GM19025 (cell line): Measurements from ENCODE around the gene DAPL1.

Experiments used
- ATAC-seq: cut with Tn5 transposase; IDR thresholded peaks from one replicate; pipeline ENCODE4 v1.9.1; 2021; ENCODE audit warnings: mild to moderate bottlenecking, low read depth, moderate library complexity; ENCODE audit not compliant: unreplicated experiment

The DAPL1 gene

DNA sequence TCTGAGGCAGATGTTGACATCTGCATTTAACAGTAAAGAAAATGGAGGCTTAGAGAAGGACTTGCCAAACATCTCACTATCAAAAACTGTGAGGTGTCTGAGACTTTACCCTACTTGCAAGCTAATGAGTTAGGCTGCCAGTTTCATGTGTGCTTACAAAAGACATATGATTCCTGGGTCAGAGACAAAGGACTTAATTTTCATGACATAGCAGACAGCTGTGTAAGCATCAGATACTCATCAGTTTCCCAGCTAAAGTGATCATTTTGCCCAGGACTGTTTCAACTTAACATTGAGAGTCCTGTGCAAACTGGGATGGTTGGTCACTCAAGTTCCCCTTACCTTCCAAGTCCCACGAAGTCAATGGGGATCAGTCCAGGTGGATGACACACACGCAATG is 18.9 kb upstream of the DAPL1 start:
- ATAC-seq, result no peak

DNA sequence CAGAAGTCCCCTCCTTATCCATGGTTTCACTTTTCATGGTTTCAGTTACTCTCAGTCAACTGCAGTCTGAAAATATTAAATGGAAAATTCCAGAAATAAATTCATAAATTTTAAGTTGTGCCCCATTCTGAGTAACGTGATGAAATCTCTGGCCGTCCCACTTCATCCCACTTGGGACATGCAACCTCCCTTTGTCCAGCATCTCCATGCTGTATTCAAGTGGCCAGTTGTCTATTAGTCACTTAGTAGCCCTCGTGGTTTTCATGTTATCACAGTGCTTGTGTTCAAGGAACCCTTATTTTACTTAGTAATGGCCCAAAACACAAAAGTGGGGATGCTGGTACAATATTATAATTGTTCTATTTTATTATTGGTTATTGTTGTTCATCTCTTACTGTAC is 18.0 kb upstream of the DAPL1 start:
- ATAC-seq, result no peak

DNA sequence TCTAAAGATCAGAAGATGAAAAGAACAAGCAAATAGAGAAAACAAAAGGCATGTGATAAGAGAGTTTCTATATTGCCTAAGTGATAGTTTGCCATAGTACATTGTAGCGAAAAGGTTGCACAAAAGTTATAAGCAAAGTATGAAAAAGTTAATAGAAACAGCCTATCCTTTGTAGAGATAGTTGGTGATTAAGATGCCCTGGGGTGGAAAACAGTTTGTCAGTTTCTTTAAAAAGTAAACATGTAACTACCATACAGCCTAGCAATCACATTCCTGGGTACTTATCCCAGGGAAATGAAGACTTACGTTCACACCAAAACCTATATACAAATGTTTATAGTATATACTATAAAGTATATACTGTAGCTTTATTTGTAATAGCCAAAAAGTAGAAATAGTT is 16.9 kb upstream of the DAPL1 start:
- no peak for ATAC-seq

DNA sequence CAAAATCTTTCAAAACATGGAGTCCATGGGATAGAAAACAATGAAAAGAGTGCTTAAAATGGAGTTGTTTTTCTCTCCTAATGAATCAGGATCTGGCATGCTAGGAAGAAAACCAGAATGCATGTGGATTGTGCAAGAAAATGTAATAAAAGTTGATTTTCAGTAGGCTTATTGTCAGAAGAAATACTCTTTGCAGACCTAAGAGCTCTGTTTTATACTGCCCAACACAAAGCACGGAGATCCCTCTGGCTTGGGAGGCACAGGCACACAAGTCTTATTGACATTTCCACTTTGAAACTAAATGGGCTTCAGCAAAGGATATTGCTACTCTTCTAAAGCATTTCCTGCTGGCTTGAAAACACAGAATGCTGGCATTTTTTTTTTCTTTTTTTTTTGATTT is 15.5 kb upstream of the DAPL1 start:
- ATAC-seq, result no peak

DNA sequence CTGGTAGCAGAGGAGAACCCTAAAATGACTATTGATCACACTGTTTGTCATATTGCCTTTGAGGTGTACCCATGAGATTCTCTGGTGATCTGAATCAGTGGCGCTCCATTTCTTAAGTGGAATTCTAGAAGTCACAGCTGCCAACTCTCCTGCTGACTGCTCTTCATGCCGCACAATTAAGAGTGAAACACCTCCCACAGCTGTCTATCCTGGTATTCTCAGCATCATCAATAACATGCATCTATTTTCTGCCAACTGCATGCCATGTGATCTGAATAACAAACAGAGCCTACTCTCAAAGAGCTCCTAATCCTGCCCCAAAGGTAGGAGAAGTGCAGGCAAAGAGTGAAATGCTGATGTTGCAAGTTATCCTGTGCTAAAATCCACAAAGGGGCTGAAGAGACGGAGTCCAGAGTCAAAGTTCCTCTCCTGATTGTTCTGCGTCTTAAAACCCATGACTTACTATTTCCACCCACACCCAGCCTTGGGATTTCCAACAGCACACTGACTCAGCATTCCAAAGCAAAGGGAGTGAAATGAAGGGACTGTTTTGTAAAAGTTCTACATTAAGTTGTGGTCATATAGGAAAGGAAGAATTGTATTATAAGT is 13.7 kb upstream of the DAPL1 start:
- ATAC-seq, result no peak

DNA sequence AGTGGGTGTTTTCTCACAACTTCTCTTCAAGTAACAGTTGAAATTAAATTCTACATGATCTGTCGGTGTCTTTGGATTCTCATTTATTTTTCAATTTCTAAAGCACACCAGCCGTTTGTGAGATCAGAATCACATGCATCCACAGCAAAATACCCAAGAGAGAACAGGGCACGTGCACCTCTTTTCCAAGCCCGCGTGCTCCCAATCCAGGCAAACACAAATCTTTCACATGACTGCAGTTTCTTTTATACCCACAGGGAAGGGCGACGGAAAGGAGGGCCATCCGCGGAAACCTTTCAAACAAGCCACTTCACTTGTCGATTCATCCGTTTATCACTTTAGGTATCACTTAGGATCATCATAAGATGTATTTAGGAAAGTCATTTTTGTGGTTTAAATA is 13.0 kb upstream of the DAPL1 start:
- ATAC-seq, result no peak

DNA sequence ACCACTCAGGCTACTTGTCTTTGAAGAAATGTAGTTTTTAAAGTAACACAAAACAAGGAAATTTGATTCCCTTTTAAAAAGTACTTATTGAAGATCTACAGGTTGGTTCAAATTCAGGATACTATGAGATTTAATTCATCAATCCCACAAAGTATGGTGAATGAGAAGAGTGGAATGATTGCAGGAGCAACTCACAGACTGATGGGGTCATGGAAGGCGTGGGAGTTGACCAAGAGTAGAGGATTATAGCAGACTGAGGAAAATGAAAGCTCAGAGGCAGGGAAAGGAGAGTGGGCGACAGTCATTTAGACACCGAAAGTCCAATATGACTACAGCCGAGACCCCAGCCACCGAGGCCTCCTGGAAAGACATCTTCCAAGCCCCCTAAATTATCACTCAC is 12.5 kb upstream of the DAPL1 start:
- ATAC-seq, result no peak

DNA sequence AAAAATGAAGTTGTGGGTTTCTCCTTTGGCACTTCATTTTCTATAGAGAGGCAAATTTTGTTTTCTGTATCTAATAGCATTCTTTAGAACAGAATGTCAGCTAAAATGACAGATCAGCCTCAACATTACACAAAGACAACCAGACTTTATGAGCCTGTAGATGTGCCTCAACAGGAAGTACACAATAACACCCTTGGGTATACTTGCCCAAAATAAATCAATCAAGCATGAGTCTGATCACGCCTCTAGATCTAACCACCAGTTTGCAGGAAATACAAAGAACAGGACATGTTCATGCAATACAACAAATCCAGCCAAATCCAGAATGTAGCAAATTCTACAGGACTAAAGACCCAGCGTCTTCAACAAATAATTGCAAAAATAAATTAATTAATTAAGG is 11.2 kb upstream of the DAPL1 start:
- ATAC-seq, result no peak

DNA sequence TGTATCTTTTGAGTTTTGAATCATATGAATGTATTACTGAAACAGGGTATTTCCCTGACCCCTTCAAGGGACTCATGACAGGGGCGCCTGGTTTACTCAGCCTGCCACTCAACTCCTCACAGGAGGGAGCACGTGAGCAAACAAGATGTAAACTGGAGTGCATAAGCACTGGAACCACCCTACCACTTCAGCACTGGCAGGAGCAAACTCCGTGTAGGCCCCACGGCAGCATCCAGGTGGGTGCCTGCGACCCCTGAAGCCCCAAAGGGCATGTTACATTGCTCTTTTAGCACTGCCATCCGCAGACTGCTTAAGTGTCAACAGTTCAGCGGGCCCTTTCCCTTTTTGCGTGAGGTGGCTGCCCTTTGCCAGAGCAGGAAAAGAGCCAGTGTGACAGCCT is 8.2 kb upstream of the DAPL1 start:
- ATAC-seq, result no peak

DNA sequence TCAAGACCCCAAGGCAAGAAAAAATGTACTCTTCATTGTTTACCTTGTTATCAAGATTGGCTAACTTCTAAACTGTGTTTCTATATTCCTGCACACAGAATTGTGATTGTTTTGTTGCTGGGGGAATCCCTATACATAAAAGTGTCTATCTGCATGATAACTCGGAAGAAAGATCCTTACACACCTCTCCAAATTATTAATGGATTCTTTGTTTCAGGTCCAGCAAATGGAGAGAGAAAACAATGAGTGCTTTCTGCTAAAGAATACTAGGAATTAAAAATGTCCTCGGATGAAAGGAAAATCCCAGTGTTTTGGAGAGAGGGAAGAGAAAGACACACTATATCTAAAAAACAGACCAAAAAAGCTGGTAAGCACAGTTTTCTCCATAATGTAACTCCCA is 6.2 kb upstream of the DAPL1 start:
- no peak for ATAC-seq

DNA sequence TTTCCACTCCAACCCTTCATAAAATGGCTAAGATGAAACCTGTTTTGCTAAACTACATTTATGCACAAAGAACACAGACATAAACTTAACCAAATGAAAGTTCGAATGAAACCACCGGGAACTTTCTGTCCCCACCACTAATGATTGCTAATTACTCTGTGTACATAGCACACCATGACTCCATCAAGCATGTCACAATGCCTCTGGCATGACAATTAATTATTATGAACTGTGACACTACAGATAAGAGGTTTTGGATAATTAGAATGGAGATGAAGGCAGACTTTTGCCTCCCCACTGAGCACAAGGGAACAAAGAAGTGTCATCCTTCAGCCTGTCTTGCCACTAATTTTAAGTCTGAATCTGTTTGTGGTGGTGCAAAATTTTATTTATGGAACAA is 1.5 kb downstream of the DAPL1 start:
- no peak for ATAC-seq

DNA sequence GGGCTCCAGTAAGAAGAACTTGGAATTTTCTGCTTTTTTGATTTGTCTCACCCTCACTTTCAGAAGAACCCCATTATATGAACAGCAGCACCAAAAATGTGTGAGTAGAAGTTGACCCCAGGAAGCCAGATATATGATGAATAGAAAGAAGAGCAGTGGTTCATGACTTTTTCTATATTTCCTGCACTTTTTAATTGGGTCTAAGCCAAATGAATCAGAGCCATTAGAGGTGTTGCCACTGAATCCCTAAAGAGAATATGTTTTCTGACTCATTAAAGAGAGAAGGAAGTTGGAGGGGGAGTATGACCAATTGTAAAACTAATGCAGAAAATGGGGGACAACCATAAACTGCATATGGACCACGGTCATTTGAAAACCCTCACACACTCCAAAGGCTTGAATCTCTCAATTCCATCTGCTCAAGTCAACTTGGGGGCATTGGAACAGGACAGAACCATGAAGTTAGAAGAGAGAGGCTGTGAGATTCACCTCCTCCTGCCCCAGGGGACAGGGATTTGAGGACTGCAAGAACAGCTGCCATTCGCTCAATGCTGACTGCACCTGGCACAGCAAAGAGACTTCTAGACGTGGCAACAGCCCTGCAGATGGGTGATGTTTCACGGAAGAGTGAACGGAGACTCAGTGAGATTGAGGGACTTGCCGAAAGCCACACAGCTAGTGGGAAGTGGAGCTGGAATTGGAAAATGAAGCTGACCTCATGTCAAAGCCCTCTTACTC is 3.0 kb downstream of the DAPL1 start:
- ATAC-seq, result no peak

DNA sequence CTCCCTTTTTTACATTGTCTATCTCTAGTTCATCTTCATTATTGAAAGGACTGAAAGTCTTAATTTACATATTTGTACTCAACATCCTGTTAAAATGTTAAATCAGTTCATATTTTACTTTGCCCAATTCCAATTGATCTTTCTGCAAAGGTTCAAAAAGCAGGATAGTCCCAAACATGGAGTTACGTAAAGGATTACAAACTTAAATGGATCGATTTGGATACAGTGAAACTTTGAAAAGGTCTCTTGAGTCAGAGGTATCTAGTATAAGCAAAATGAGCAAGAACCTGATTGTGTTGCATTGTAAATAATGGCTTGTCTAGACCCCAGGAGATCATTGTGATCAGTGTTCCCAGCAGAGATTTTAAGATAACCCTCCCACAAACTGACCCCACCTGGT is 4.1 kb downstream of the DAPL1 start:
- no peak for ATAC-seq

DNA sequence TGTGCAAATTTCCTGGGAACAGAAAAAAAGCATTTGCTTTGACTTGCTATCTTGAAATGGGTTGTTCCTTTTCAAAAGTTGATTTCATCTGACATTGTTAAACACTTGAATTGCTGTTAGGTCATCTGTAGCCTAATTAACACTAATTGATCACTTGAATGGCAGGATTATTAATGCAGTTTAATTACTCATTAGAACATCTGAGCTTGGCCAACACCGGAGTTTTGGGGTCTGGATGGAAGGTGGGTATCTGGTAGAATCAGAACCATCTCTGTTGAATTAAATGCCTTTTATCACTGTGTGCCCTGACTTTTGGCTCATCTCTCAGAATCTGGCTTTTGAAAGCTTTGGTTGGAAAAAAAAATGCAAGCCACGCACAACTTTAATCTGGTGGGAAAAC is 8.4 kb downstream of the DAPL1 start:
- ATAC-seq, result no peak

DNA sequence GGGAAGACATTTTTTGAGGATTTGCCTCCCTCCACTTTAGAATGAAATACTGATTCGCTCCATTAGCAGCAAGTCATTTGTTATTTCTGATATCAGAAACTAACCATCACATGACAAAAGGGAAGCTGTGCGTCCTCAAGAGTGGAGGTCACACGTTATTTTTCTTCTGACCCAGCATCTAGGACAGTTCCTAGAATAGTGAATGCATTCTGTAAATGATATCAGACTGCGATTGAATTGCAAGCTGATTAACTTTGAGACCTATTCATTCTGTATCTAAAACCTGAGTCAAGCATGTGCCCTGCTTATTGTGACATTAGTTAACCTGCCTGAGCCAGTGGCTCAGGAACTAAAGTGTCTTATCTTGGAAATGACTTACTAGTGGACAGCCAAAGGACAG is 10.1 kb downstream of the DAPL1 start:
- no peak for ATAC-seq

DNA sequence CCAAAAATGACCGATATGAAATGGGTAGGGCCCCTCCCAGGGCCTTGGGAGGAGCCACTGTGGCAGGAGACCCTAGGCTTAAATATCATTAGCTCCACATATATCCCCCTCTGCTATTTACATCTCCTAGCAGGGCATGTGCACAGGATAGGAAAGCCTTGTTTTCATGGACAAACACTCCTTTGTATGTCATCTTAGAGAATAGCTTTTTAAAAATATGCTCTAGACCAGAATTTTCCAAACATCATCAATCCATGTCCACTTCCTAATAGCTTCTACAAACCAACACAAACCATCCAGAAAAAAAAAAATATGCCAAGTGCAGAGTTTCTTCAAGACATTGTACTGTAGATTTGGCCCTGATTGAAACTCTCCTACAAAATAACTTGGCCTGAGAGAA is 10.8 kb downstream of the DAPL1 start:
- ATAC-seq, result no peak

DNA sequence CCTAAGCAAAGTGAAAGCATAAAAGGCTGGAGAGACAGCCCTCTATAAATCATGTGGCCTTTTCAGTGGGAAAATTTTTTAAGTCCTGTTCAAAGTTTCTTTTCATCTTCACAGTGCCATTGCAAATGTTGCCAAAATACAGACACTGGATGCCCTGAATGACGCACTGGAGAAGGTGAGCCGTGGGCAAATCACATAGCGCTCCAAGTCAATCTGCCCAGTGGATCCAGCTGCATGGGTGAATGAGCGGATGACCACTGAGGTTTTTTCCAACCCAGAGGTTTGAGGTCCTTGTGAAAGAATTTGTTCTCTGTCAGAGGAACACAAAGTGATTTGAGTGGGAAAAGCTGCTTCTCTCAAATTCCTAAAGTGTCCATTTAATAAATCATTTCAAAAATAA is 11.8 kb downstream of the DAPL1 start:
- no peak for ATAC-seq

DNA sequence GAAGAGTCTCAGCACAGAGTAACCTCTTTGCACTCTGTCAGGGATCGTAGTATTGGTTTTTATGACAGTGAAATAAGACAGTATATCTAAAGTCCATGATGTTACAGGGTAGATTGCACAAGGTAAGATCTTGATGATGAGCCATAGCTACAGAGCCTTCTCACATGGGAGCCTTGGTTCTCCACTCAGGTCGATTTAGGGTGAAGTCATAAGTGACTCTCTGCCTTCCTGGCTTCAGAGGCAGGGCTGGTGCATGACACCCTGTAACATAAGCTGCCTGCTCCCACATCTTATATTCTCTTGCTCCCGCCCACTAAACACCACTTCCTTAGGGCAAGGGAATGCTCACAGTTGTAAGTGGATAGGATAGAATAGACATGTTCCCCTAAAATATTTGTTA is 13.3 kb downstream of the DAPL1 start:
- no peak for ATAC-seq

DNA sequence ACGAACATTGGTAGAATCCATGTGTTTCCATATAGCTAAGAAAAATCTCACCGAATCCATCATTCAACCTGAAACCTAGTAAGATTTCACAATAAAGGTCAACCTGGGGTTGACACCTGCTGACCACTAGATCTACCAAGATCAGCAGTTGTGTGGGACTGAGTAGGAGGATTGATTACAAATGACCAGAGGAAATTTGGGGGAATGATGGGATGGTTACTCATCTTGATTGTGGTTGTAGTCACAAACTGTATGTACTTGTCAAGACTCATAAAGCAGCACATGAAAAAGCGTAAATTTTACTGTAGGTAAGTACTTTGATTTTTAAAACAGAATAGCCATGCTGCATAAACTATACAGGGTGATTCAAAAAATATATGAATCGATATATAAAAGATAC is 14.7 kb downstream of the DAPL1 start:
- no peak for ATAC-seq

DNA sequence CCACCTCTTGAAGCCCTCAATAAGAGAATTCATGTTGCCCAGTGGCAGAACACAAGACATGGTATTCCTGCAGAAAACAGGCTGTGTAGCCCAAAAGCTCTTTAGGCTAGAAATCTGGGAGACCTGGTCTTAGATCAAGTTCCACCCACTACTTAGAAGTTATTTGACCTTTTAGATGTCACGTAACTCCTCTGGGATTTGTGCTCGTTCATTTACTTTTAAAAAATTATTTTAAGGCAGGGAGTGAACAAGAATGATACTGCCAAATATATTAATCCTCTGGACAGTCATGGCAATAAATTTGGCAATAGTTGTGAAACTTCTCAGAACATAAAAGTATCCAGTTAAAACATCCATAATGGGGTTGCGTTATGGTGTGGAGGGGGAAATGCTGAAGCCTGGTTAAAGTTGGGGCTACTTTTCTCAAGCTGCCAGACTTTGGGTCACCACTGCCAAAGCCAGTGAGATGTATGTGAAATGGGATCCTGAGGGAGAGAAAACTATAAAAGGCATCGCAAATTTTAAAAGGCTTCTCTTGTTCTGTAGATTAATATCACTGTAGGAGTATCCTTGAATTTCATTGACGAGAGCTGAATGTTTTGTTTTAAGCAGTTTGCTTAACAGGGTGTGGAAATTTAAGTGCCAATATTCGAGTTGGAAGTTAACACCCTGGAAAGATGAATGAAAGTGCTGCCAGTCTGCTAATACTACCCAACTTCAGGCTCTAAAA is 15.8 kb downstream of the DAPL1 start:
- no peak for ATAC-seq

DNA sequence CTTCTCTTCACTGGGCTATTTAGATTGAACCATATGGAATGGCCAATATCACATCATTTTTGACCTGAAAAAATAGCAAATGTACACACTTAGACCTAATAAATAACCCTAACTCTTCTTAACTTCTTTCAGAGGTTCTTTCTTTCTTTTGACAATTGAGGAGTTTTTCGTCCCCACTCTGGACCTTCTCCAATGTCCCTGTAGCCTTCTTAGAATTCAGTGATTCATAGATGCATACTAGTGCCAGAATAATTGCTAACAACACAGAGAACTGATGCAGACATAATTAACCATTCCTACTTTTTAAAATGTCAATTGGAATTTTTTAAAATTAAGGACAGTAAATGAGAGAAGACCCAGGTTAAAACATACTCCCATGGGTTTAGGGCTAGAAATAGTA is 20.0 kb downstream of the DAPL1 start:
- no peak for ATAC-seq

DNA sequence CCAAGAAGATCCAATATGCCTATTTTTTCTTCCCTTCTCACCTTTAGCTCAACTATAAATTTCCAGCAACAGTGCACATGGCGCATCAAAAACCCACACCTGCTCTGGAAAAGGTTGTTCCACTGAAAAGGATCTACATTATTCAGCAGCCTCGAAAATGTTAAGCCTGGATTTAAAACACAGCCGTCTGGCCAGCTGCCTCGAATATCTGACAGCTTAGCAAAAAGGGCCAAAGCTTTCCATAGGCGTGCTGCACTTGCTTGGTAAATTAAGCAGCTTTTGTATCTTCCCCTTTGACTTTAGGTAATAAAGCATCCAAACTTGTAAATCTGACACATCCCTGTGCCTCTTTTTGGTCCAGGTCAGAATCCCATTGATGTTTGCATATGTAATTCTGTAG is 20.5 kb downstream of the DAPL1 start:
- ATAC-seq, result no peak
